Right lung (tissue), 10 donors: ENCODE measurements around the gene SPINK7. TPM values are rescaled to one million over a fixed set of nuclear protein-coding genes. Genes with fewer than 3 reads are reported as not detected.
"Not testable (repeated sequence)": the region's sequence is repeated elsewhere in the genome, so short reads cannot be mapped to it uniquely, and the experiment has no call there.

Experiments
- DNase-seq, 2 donors: peaks; one replicate each; pipeline ENCODE4 v3.0.0-alpha.2; 2013
- long read RNA-seq, 8 donors: transcript quantifications; one replicate each; lab custom pipeline, GENCODE V29; 2026
- polyA plus RNA-seq, 5 donors: library from polyadenylated mRNA; unstranded; fragments of 120-200 nt; gene quantifications; one replicate each; pipeline versions ENCODE4 v1.2.1 to v1.2.3, GENCODE V29; 2013; ENCODE audit warnings: inconsistent platforms in 1 of 5, low replicate concordance in 1 of 5; ENCODE audit not compliant: insufficient read length in 5 of 5, insufficient read depth in 1 of 5

The SPINK7 gene
- polyA plus RNA-seq, result under 1 TPM; 0.18 to 0.72 (median 0.33) TPM
- long read RNA-seq, donor 1, result 0 reads
- long read RNA-seq, donor 2, result 0 reads
- long read RNA-seq, donor 3, result 0 reads
- long read RNA-seq, donor 4, result 0 reads
- long read RNA-seq, donor 5, result 0 reads
- long read RNA-seq, donor 6, result 0 reads
- long read RNA-seq, donor 7, result 0 reads
- long read RNA-seq, donor 8, result 0 reads

GRCh38 chr5:148312153-148312552 is at the start of gene SPINK7:
Gene SPINK7, plus strand, starts transcription at chr5:148312423. Its CDS starts 61 bp downstream, at chr5:148312484.
- DNase-seq, result no peak

GRCh38 chr5:148267962-148268361 is 44.3 kb upstream of the SPINK7 start:
- DNase-seq, result no peak

GRCh38 chr5:148268566-148268965 is 43.7 kb upstream of the SPINK7 start, which contains the start of gene SPINK13:
Gene SPINK13, plus strand, starts transcription at chr5:148268794. Its CDS starts 1,279 bp downstream, at chr5:148270073.
- no peak for DNase-seq

GRCh38 chr5:148275129-148275528 is 37.1 kb upstream of the SPINK7 start:
- not testable (repeated sequence) for DNase-seq

GRCh38 chr5:148280893-148281292 is 31.3 kb upstream of the SPINK7 start:
- not testable (repeated sequence) for DNase-seq

GRCh38 chr5:148281336-148281735 is 30.9 kb upstream of the SPINK7 start:
- DNase-seq, result not testable (repeated sequence)

- no peak for DNase-seq
Measured at GRCh38 chr5:148290271-148291195, 21.7 kb upstream of the SPINK7 start.

- DNase-seq, result no peak
Measured at GRCh38 chr5:148297731-148298130, 14.5 kb upstream of the SPINK7 start.

- DNase-seq, result no peak
Measured at GRCh38 chr5:148306446-148306845, 5.8 kb upstream of the SPINK7 start.

- no peak for DNase-seq
Measured at GRCh38 chr5:148309019-148309418, 3.2 kb upstream of the SPINK7 start.

GRCh38 chr5:148309746-148310145 is 2.5 kb upstream of the SPINK7 start:
- DNase-seq, result no peak

- DNase-seq, result no peak
Measured at GRCh38 chr5:148311484-148311883, 739 bp upstream of the SPINK7 start.

- DNase-seq, result no peak
Measured at GRCh38 chr5:148314187-148314586, 2.0 kb downstream of the SPINK7 start.

GRCh38 chr5:148314731-148315130 is 2.5 kb downstream of the SPINK7 start:
- no peak for DNase-seq

GRCh38 chr5:148320011-148320963 is 8.1 kb downstream of the SPINK7 start:
- not testable (repeated sequence) for DNase-seq

GRCh38 chr5:148333262-148333849 is 21.1 kb downstream of the SPINK7 start:
- no peak for DNase-seq

GRCh38 chr5:148335259-148335658 is 23.0 kb downstream of the SPINK7 start, which contains the start of gene SPINK9:
Gene SPINK9, plus strand, starts transcription at chr5:148335559. Its CDS starts 55 bp downstream, at chr5:148335614.
- DNase-seq, result no peak

- no peak for DNase-seq
Measured at GRCh38 chr5:148336704-148337435, 24.6 kb downstream of the SPINK7 start.

GRCh38 chr5:148342371-148343045 is 30.3 kb downstream of the SPINK7 start:
- DNase-seq, result no peak

GRCh38 chr5:148343046-148343407 is 30.8 kb downstream of the SPINK7 start:
- no peak for DNase-seq
